Endodermal cell (in vitro differentiated cells): Measurements from ENCODE around the gene FPGS. TPM values are rescaled to one million over a fixed set of nuclear protein-coding genes. Genes with fewer than 3 reads are reported as not detected.

Source experiments
- DNase-seq: peaks from one replicate; pipeline ENCODE4 v3.0.0-alpha.2; 2017
- H3K27ac ChIP-seq: 2 replicates; pipeline ENCODE4 v1.5.1; 2013; ENCODE audit warnings: mild to moderate bottlenecking, low read depth, low read length, moderate library complexity
- H3K27me3 ChIP-seq: 2 replicates; pipeline ENCODE4 v1.6.1; 2013; ENCODE audit warnings: mild to moderate bottlenecking, low read length, moderate library complexity; ENCODE audit not compliant: insufficient read depth, control insufficient read depth, poor library complexity, severe bottlenecking
- H3K36me3 ChIP-seq: 2 replicates; pipeline ENCODE4 v1.7.0; 2013; ENCODE audit warnings: mild to moderate bottlenecking, low read length, moderate library complexity; ENCODE audit not compliant: control insufficient read depth, insufficient read depth
- H3K4me1 ChIP-seq: one replicate; pipeline ENCODE4 v1.7.0; 2013; ENCODE audit warnings: low read length; ENCODE audit not compliant: control insufficient read depth, insufficient read depth
- H3K4me3 ChIP-seq: 2 replicates; pipeline ENCODE4 v1.5.1; 2013; ENCODE audit warnings: mild to moderate bottlenecking, low read length, moderate library complexity
- H3K9ac ChIP-seq: 2 replicates; pipeline ENCODE4 v1.6.1; 2013; ENCODE audit warnings: mild to moderate bottlenecking, low read length, moderate library complexity; ENCODE audit not compliant: poor library complexity, severe bottlenecking; ENCODE audit errors: extremely low read depth
- H3K9me3 ChIP-seq: 2 replicates; pipeline ENCODE4 v1.6.1; 2013; ENCODE audit warnings: mild to moderate bottlenecking, low read length, moderate library complexity; ENCODE audit not compliant: control insufficient read depth
- H3K27ac Mint-ChIP-seq: 2 replicates; pipeline ENCODE4 v1.8.0; 2020; ENCODE audit warnings: mixed read lengths
- H3K27me3 Mint-ChIP-seq: 2 replicates; pipeline ENCODE4 v1.8.0; 2021; ENCODE audit warnings: mild to moderate bottlenecking, mixed read lengths; ENCODE audit not compliant: insufficient read depth
- H3K36me3 Mint-ChIP-seq: 2 replicates; pipeline ENCODE4 v1.8.0; 2020; ENCODE audit warnings: low read depth, mixed read lengths
- H3K4me1 Mint-ChIP-seq: 2 replicates; pipeline ENCODE4 v1.8.0; 2020; ENCODE audit warnings: mixed read lengths
- H3K4me3 Mint-ChIP-seq: 2 replicates; pipeline ENCODE4 v1.8.0; 2020; ENCODE audit warnings: mild to moderate bottlenecking, moderate library complexity, mixed read lengths
- H3K9me3 Mint-ChIP-seq: 2 replicates; pipeline ENCODE4 v1.8.0; 2020; ENCODE audit warnings: mild to moderate bottlenecking, mixed read lengths
- WGBS, 2 experiments: methylation state at CpG; one replicate each; pipeline versions ENCODE4 v1.1.5 to v1.1.7; 2013; ENCODE audit warnings: missing lambda C conversion rate in 2 of 2, mixed read lengths in 1 of 2; ENCODE audit not compliant: insufficient coverage in 1 of 2, insufficient read length in 1 of 2; 5-methylcytosine and 5-hydroxymethylcytosine counted together
- total RNA-seq, 2 donors: library from RNA; stranded (reverse); fragmentation: NEBNext Ultra II Directional in 1 of 2; extraction: Animal tissue kit (Norgen Biotek cat#: 25700) in 1 of 2; gene quantifications; 2 replicates in 1 of 2; 3 replicates in 1 of 2; pipeline ENCODE4 v1.2.1, GENCODE V29; 2021
- TF ChIP-seq, protein P1 (sequence below): fragments of 200-600 bp; sonication (generic); conservative IDR thresholded peaks from 2 replicates; pipeline ENCODE4 v1.5.0; 2021; ENCODE audit warnings: antibody characterized with exemption, mild to moderate bottlenecking

The FPGS gene
- total RNA-seq, 2 donors from 2014 or later: 75.2 to 76.4 TPM

DNA sequence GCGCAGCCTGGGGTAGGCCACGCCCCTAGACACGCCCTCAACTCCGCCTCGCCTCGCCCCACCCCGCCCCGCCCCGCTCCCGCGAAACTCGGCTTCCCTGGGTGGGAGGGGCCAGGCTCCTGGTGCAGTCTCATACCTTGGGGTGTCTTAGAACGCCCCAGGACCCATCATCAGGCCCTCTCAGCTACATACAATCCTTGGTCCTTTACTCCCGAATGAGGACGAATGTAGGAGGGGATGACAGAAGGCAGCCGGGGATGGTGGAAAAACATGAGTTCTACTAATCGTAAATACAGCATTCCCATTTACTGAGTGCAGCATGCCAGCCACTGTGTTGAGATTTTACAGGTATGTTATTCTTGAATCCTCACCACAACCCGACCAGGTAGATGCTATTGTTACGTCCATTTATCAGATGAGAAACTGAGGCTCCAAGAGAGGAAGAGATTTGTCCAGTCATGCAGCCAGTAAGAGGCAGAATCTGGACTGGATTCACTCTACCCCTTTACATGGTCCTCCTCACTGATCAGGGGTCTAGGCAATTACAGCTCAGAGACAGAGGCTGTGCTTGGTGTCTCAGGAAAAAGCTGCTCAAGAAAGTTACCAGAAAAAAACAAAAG is 31.0 kb upstream of the FPGS start:
- Mint-ChIP-seq H3K9me3 (no peaks in the 10 kb centered on the region), H3K36me3 (no peaks in the 10 kb centered on the region), H3K4me1 (peaks cover 8% of the 10 kb centered on the region), H3K27me3 (peaks cover 8% of the 10 kb centered on the region), H3K27ac (no peak overlapping the region), H3K4me3 (peak overlapping the region; percentile 60)
- Histone ChIP-seq H3K27me3 (no peaks in the 10 kb centered on the region), H3K4me1 (peaks cover 3% of the 10 kb centered on the region), H3K4me3 (no peak overlapping the region), H3K9ac (no peak overlapping the region), H3K9me3 (no peaks in the 10 kb centered on the region), H3K27ac (no peak overlapping the region), H3K36me3 (no peaks in the 10 kb centered on the region)
- 11 to 26% methylated on average over 6 to 19 of the region's 19 CpGs for WGBS, 2 experiments
- TF ChIP-seq, protein P1, sequence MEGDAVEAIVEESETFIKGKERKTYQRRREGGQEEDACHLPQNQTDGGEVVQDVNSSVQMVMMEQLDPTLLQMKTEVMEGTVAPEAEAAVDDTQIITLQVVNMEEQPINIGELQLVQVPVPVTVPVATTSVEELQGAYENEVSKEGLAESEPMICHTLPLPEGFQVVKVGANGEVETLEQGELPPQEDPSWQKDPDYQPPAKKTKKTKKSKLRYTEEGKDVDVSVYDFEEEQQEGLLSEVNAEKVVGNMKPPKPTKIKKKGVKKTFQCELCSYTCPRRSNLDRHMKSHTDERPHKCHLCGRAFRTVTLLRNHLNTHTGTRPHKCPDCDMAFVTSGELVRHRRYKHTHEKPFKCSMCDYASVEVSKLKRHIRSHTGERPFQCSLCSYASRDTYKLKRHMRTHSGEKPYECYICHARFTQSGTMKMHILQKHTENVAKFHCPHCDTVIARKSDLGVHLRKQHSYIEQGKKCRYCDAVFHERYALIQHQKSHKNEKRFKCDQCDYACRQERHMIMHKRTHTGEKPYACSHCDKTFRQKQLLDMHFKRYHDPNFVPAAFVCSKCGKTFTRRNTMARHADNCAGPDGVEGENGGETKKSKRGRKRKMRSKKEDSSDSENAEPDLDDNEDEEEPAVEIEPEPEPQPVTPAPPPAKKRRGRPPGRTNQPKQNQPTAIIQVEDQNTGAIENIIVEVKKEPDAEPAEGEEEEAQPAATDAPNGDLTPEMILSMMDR: no peak
- DNase-seq: no peak

DNA sequence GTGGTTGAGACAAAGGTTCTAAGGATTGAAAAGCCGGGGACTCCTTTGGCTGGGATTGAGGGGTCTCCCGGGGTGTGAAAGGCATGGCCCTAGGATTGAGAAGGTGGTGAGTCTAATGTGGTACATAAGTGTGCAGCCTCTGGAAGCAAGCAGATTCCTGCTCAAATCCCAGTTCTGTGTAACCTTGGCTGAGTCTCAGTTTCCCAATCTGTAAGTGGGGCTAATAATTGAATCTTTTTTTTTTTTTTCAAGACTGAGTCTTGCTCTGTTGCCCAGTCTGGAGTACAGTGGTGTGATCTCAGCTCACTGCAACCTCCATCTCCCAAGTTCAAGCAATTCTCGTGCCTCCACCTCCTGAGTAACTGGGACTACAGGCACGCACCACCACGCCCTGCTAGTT is 30.1 kb upstream of the FPGS start:
- no peak for DNase-seq
- WGBS, 2 experiments: 94 to 95% methylated on average over 4 to 5 of the region's 5 CpGs
- H3K4me1 Mint-ChIP-seq: peaks cover 8% of the 10 kb centered on the region
- no peaks in the 10 kb centered on the region for H3K36me3 ChIP-seq
- no peaks in the 10 kb centered on the region for H3K27me3 ChIP-seq
- no peak overlapping the region for H3K9ac ChIP-seq
- no peaks in the 10 kb centered on the region for H3K36me3 Mint-ChIP-seq
- no peak overlapping the region for H3K4me3 ChIP-seq
- no peaks in the 10 kb centered on the region for H3K9me3 Mint-ChIP-seq
- H3K27me3 Mint-ChIP-seq: peaks cover 8% of the 10 kb centered on the region
- H3K9me3 ChIP-seq: no peaks in the 10 kb centered on the region
- no peak overlapping the region for H3K4me3 Mint-ChIP-seq
- peaks cover 3% of the 10 kb centered on the region for H3K4me1 ChIP-seq
- no peak overlapping the region for H3K27ac Mint-ChIP-seq
- no peak overlapping the region for H3K27ac ChIP-seq
- TF ChIP-seq, protein P1: no peak

DNA sequence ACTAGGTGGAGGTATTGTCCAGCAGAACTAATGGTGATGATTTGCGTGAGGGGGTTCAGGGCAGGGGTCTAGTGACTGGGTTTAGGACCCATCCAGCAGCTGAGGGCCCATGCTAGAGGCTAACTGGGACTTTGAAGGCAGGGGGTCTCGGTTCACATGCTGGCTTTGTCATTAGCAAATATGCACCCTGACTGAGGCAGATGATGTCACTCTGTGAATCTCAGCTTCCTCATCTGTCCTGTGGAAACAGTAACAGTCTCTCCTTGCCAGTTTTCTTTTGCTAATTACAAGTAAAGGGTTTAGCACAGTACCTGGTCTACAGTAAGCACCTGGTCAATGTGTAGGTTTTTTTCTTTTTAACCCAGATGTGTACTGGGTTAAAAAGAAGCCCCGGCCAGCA is 29.4 kb upstream of the FPGS start:
- no peak for DNase-seq
- H3K9me3 Mint-ChIP-seq: no peaks in the 10 kb centered on the region
- Histone ChIP-seq H3K9me3 (no peaks in the 10 kb centered on the region), H3K27me3 (no peaks in the 10 kb centered on the region), H3K9ac (no peak overlapping the region), H3K4me3 (no peak overlapping the region), H3K27ac (no peak overlapping the region), H3K4me1 (peaks cover 3% of the 10 kb centered on the region), H3K36me3 (no peaks in the 10 kb centered on the region)
- no peak overlapping the region for H3K27ac Mint-ChIP-seq
- TF ChIP-seq, protein P1: no peak
- no peak overlapping the region for H3K4me3 Mint-ChIP-seq
- H3K36me3 Mint-ChIP-seq: no peaks in the 10 kb centered on the region
- WGBS, 2 experiments: 87 to 88% methylated on average over 2 to 3 of the region's 3 CpGs
- peaks cover 8% of the 10 kb centered on the region for H3K4me1 Mint-ChIP-seq
- peaks cover 8% of the 10 kb centered on the region for H3K27me3 Mint-ChIP-seq
